22Rv1 (cell line): ENCODE measurements around the gene SLC25A21.

Source experiments
- ZFX ChIP-seq: fragments of 450-650 bp; IDR thresholded peaks from 2 replicates; pipeline ENCODE4 v1.6.1; 2017; ENCODE audit warnings: antibody characterized with exemption, borderline replicate concordance
- TF ChIP-seq, protein P1 (sequence below): fragments of 450-650 bp; IDR thresholded peaks from 2 replicates; pipeline ENCODE4 v1.5.1; 2017; ENCODE audit warnings: mild to moderate bottlenecking

DNA sequence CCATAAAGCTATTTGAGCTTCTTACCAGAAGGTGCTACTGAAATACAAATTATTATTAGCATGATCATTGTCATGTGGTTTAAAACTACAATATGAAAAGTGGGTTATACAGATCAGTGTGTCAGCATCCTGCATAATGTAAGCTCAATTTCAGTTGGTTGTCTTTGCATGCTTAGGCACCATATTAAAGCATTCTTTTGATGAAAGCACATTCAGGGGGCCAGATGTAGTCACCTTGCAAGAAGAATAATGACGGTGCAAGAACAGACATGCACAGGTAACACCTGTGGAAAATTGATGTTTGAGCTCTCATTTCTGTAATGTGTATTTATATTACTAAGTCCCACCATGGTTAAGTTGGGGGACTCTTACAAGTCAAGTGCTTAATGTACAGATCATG lies 386.9 kb downstream of the SLC25A21 start:
- TF ChIP-seq, protein P1, sequence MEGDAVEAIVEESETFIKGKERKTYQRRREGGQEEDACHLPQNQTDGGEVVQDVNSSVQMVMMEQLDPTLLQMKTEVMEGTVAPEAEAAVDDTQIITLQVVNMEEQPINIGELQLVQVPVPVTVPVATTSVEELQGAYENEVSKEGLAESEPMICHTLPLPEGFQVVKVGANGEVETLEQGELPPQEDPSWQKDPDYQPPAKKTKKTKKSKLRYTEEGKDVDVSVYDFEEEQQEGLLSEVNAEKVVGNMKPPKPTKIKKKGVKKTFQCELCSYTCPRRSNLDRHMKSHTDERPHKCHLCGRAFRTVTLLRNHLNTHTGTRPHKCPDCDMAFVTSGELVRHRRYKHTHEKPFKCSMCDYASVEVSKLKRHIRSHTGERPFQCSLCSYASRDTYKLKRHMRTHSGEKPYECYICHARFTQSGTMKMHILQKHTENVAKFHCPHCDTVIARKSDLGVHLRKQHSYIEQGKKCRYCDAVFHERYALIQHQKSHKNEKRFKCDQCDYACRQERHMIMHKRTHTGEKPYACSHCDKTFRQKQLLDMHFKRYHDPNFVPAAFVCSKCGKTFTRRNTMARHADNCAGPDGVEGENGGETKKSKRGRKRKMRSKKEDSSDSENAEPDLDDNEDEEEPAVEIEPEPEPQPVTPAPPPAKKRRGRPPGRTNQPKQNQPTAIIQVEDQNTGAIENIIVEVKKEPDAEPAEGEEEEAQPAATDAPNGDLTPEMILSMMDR, result no peak
- no peak for TF ChIP-seq ZFX
